ENCODE measurements around the gene VN1R4. TPM values are rescaled to one million over a fixed set of nuclear protein-coding genes. Genes with fewer than 3 reads are reported as not detected.

The VN1R4 gene, protein sequence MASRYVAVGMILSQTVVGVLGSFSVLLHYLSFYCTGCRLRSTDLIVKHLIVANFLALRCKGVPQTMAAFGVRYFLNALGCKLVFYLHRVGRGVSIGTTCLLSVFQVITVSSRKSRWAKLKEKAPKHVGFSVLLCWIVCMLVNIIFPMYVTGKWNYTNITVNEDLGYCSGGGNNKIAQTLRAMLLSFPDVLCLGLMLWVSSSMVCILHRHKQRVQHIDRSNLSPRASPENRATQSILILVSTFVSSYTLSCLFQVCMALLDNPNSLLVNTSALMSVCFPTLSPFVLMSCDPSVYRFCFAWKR
- total RNA-seq (2022; extraction: Qiagen RNA extraction) = not detected in 5 replicates

DNA sequence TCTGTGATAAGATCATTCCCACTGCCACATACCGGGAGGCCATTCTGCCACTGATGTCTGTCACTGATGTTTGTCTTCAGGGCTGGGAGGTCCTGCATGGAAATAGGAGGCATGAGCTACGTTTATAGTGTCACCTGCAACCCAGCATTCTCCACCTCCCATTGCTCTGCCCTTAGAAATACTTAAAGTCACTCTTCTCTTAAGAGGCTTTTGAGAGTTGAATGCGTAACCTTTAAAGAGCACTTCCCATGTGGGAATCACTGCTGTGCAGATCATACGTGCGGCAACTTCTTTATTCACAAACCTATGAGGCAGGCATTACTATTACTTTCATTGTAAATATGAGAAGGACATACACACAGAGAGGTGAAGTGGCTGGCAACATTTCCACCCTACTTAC lies at the start of gene VN1R4:
Gene VN1R4, minus strand, starts transcription at position 101 of the 400 bp plus-strand sequence. Its CDS starts 58 bp downstream, at position 43.

DNA sequence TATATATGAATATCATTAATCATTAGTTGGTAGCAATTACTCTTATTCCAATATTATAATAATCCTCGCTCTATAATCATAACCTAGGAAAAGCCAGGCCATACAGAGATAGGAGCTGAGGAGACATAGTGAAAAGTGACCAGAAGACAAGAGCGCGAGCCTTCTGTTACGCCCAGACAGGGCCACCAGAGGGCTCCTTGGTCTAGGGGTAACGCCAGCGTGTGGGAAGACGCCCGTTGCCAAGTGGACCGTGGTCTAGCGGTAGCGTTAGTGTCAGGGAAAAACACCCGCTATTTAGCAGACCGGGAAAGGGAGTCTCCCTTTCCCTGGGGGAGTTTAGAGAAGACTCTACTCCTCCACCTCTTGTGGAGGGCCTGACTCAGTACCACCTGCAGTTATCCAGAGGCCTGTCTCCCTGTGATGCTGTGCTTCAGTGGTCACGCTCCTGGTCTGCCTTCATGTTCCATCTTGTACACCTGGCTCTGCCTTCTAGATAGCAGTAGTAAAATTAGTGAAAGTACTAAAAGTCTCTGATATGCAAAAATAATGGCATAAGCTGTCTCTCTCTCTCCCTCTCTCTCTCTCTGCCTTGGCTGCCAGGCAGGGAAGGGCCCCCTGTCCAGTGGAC lies 9.7 kb downstream of the VN1R4 start, which contains the start of gene VN1R2:
Gene VN1R2, plus strand, starts transcription at position 578 of the 628 bp plus-strand sequence. CDS start 84 bp downstream, outside the sequence.

DNA sequence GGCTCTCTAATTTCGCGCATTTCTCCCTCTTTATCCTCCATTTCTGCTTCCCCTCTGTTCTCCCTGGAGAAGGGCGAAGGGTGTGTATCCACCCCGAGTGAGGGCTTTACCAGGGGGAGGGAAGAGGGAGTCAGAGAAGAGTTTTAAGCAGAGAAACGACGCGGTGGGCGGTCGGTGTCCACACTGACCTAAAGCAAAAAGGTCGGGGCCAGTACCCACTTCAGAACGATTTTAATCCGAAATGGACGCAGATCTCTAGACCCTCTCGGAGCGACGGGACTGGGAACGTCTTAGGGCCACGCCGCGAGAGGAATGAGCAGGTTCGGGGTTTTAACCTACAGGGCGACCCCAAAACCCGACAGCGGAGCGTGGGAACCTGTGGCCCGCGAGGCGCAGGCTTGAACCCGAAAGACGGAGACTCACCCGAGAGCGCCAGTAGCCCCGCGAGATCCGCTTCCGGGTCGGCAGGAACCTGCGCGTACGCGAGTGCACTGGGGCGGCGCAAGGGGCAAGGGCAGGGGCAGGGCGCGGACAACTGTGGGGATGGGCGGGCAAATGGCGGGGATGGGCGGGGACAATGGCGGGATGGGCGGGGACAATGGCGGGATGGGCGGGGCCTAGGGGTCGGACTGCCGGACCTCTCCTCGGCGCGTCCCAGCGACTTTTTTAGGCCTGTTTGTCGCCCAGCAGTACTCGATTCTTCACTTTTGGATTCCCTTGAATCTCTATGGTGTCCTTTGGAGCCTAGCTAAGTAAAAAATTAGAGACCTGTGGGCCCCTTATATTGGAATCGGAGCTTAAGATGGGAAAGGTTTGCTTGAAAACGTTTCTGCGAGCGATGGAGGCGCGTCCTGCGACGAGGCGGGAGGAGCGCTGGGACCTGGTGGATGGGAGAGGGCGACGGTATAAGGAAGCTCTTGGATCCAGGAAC lies 12.8 kb downstream of the VN1R4 start, which contains the start of gene ZNF677:
Gene ZNF677, minus strand, starts transcription at position 463 of the 931 bp plus-strand sequence. CDS start 3,323 bp downstream, outside the sequence.

Other genes starting within 250 kb of the VN1R4 start
- not detected in 5 replicates for gene ERVV-2, start 223.0 kb downstream of the VN1R4 start, total RNA-seq (2022; extraction: Qiagen RNA extraction)
- 7.2 to 8.3 TPM (median 7.5 TPM) in 5 replicates for gene ZNF160, start 164.3 kb downstream of the VN1R4 start, total RNA-seq (2022; extraction: Qiagen RNA extraction)
- gene ZNF415, start 134.8 kb downstream of the VN1R4 start, total RNA-seq (2022; extraction: Qiagen RNA extraction) = not detected in 5 replicates
- not detected in 5 replicates for gene ZNF347, start 108.7 kb downstream of the VN1R4 start, total RNA-seq (2022; extraction: Qiagen RNA extraction)
- not detected in 5 replicates for gene ZNF665, start 74.4 kb downstream of the VN1R4 start, total RNA-seq (2022; extraction: Qiagen RNA extraction)
- gene ZNF677, start 12.8 kb downstream of the VN1R4 start, total RNA-seq (2022; extraction: Qiagen RNA extraction) = not detected in 5 replicates
- not detected in 5 replicates for gene VN1R2, start 9.4 kb downstream of the VN1R4 start, total RNA-seq (2022; extraction: Qiagen RNA extraction)
- 3.1 to 4.3 TPM (median 3.5 TPM) in 5 replicates for gene ZNF845, start 66.0 kb upstream of the VN1R4 start, total RNA-seq (2022; extraction: Qiagen RNA extraction)
- 0.30 to 0.70 TPM (median 0.49 TPM) in 5 replicates for gene ZNF525, start 98.0 kb upstream of the VN1R4 start, total RNA-seq (2022; extraction: Qiagen RNA extraction)
- 3.1 to 4.9 TPM (median 4.1 TPM) in 5 replicates for gene ZNF765, start 127.4 kb upstream of the VN1R4 start, total RNA-seq (2022; extraction: Qiagen RNA extraction)
- 7.0 to 9.0 TPM (median 8.4 TPM) in 5 replicates for gene ZNF761, start 164.3 kb upstream of the VN1R4 start, total RNA-seq (2022; extraction: Qiagen RNA extraction)
- gene ZNF813, start 200.0 kb upstream of the VN1R4 start, total RNA-seq (2022; extraction: Qiagen RNA extraction) = 0.13 to 0.37 TPM (median 0.17 TPM) in 5 replicates